NCI-H1417 (cell line): Measurements from ENCODE around the gene NF1.

Source experiments
- DNase-seq, 3 experiments: peaks; one replicate each; lab custom pipeline; 2025; lab: John Stamatoyannopoulos, UW

NF1 gene

GRCh38 chr17:31385428-31386285, 290.9 kb downstream of the NF1 start:
- no peak for DNase-seq

- no peak for DNase-seq
Observed at GRCh38 chr17:31386542-31387075, 291.8 kb downstream of the NF1 start.

GRCh38 chr17:31387438-31387837, 292.7 kb downstream of the NF1 start:
- no peak for DNase-seq

- no peak for DNase-seq
Observed at GRCh38 chr17:31388351-31388750, 293.6 kb downstream of the NF1 start.

GRCh38 chr17:31388770-31389656, 294.2 kb downstream of the NF1 start:
- peak; percentile 5 to 40 (median 11) for DNase-seq

- no peak for DNase-seq
Observed at GRCh38 chr17:31389657-31390381, 295.0 kb downstream of the NF1 start.

GRCh38 chr17:31390426-31390747, 295.6 kb downstream of the NF1 start:
- no peak for DNase-seq

GRCh38 chr17:31390748-31391495, 296.1 kb downstream of the NF1 start:
- DNase-seq = peak in 2 of 3 experiments; percentile 43 to 44

- peak; percentile 12 to 63 (median 48) for DNase-seq
Observed at GRCh38 chr17:31391496-31391949, 296.7 kb downstream of the NF1 start, which contains the start of gene RAB11FIP4. Gene RAB11FIP4 (plus strand): TSS chr17:31391675. CDS start chr17:31391853, 178 bp downstream.

- DNase-seq = peak in 2 of 3 experiments; percentile 45 to 49
Observed at GRCh38 chr17:31392002-31392855, 297.5 kb downstream of the NF1 start.

GRCh38 chr17:31392856-31393748, 298.3 kb downstream of the NF1 start:
- no peak for DNase-seq

- DNase-seq = no peak
Observed at GRCh38 chr17:31393749-31394146, 299.0 kb downstream of the NF1 start.

GRCh38 chr17:31394544-31394943, 299.8 kb downstream of the NF1 start:
- no peak for DNase-seq

- no peak for DNase-seq
Observed at GRCh38 chr17:31397256-31397939, 302.6 kb downstream of the NF1 start.

- no peak for DNase-seq
Observed at GRCh38 chr17:31398381-31399311, 303.9 kb downstream of the NF1 start.

GRCh38 chr17:31400481-31400950, 305.7 kb downstream of the NF1 start:
- no peak for DNase-seq
